ENCODE results near the gene SMG6. TPM values are rescaled to one million over a fixed set of nuclear protein-coding genes. Genes with fewer than 3 reads are reported as not detected.

The SMG6 gene
- polyA plus RNA-seq, 1 of the 3 experiments (the other 2 are of a cell fraction), result 15.7 TPM

DNA sequence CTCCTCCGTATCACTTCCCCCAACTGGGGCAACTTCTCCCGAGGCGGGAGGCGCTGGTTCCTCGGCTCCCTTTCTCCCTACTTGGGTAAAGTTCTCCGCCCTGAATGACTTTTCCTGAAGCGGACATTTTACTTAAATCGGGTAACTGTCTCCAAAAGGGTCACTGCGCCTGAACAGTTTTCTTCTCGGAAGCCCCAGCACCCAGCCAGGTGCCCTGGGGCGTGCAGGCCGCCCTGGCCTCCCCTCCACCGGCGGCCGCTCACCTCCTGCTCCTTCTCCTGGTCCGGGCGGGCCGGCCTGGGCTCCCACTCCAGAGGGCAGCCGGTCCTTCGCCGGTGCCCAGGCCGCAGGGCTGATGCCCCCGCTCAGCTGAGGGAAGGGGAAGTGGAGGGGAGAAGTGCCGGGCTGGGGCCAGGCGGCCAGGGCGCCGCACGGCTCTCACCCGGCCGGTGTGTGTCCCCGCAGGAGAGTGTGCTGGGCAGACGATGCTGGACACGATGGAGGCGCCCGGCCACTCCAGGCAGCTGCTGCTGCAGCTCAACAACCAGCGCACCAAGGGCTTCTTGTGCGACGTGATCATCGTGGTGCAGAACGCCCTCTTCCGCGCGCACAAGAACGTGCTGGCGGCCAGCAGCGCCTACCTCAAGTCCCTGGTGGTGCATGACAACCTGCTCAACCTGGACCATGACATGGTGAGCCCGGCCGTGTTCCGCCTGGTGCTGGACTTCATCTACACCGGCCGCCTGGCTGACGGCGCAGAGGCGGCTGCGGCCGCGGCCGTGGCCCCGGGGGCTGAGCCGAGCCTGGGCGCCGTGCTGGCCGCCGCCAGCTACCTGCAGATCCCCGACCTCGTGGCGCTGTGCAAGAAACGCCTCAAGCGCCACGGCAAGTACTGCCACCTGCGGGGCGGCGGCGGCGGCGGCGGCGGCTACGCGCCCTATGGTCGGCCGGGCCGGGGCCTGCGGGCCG is 247.1 kb downstream of the SMG6 start:
- Histone ChIP-seq H3K36me3 (replicated peaks in 1 of 2; ENCODE audit: control insufficient read depth in 1 of 2, insufficient read depth in 2 of 2, low read length in 1 of 2) (peaks cover 0 to 18% of the 10 kb centered on the region in 2 experiments), H3K4me1 (ENCODE audit: control insufficient read depth in 1 of 2, insufficient read depth in 2 of 2, low read depth in 1 of 2, low read length in 1 of 2) (peaks cover 0 to 6% of the 10 kb centered on the region in 2 experiments; a peak in 1 of 4 replicates), H3K4me3 (ENCODE audit: low read depth in 2 of 2, low read length in 1 of 2) (no peak overlapping the region), H3K4me2 (no peak overlapping the region), H3K27ac (ENCODE audit: low read depth in 2 of 2, low read length in 1 of 2) (no peak overlapping the region; a peak in 1 of 4 replicates), H3K9me3 (no peaks in the 10 kb centered on the region), H3K9me2 (no peaks in the 10 kb centered on the region), H3K9ac (no peak overlapping the region), H3K27me3 (ENCODE audit: insufficient read depth) (no peaks in the 10 kb centered on the region), H3K79me2 (ENCODE audit: insufficient read depth) (no peaks in the 10 kb centered on the region), H2AFZ (ENCODE audit: low read depth) (no peak overlapping the region), H3F3A (replicated peaks; ENCODE audit: insufficient read depth) (peaks cover 11% of the 10 kb centered on the region), H4K20me1 (ENCODE audit: insufficient read depth) (peaks cover 5% of the 10 kb centered on the region; the same call in 1 of the 2 replicates)
- TF ChIP-seq FOXJ3 (CRISPR knock-in tag; IDR thresholded peaks at IDR 0.05), result no peak
- no peak for TF ChIP-seq RAD21 (IDR thresholded peaks at IDR 0.05; ENCODE audit: low read length)
- TF ChIP-seq TCF12 (IDR thresholded peaks at IDR 0.05), result no peak
- TF ChIP-seq RXRA (IDR thresholded peaks at IDR 0.05; ENCODE audit: borderline replicate concordance, low read depth), result no peak
- TF ChIP-seq SIN3A (IDR thresholded peaks at IDR 0.05; ENCODE audit: borderline replicate concordance, low read depth, low read length), result no peak
- no peak for TF ChIP-seq EP300 (IDR thresholded peaks at IDR 0.05; ENCODE audit: borderline replicate concordance in 1 of 2, low read depth in 1 of 2, low read length in 1 of 2)
- ChIA-PET CTCF (interaction anchor here (0.6 to 8.0 kb wide), 13 partner anchors 10 to 296 kb away, joined by 3 to 185 read pairs (median 20); no protein-coding TSS in a partner anchor), POLR2A (interaction anchor here (0.9 kb wide), 1 partner anchor 19 kb away, joined by 3 read pairs; no protein-coding TSS in a partner anchor)
- 93% methylated on average over 29 of the region's 85 CpGs for WGBS (ENCODE audit: low lambda C conversion rate)
- no peak for DNase-seq

- Histone ChIP-seq H4K20me1 (ENCODE audit: insufficient read depth) (peaks cover 5% of the 10 kb centered on the region; the same call in 1 of the 2 replicates), H3K4me1 (ENCODE audit: control insufficient read depth in 1 of 2, insufficient read depth in 2 of 2, low read depth in 1 of 2, low read length in 1 of 2) (peaks cover 0 to 6% of the 10 kb centered on the region in 2 experiments; a peak in 1 of 4 replicates), H3K27me3 (ENCODE audit: insufficient read depth) (no peaks in the 10 kb centered on the region), H3K4me3 (ENCODE audit: low read depth in 2 of 2, low read length in 1 of 2) (peak overlapping the region; percentile 57 to 62), H2AFZ (ENCODE audit: low read depth) (peak overlapping the region; percentile 41; the same call in 1 of the 2 replicates), H3K9me3 (no peaks in the 10 kb centered on the region), H3K27ac (ENCODE audit: low read depth in 2 of 2, low read length in 1 of 2) (peak overlapping the region in 1 of 2 experiments; percentile 55; a peak in 1 of 4 replicates), H3K9ac (peak overlapping the region; percentile 57; the same call in 1 of the 2 replicates), H3F3A (replicated peaks; ENCODE audit: insufficient read depth) (peaks cover 12% of the 10 kb centered on the region), H3K36me3 (replicated peaks in 1 of 2; ENCODE audit: control insufficient read depth in 1 of 2, insufficient read depth in 2 of 2, low read length in 1 of 2) (peaks cover 0 to 12% of the 10 kb centered on the region in 2 experiments), H3K79me2 (ENCODE audit: insufficient read depth) (no peaks in the 10 kb centered on the region), H3K9me2 (no peaks in the 10 kb centered on the region), H3K4me2 (peak overlapping the region; percentile 92)
- CTCF ChIA-PET, result interaction anchor here (0.6 to 8.0 kb wide), 51 partner anchors 11 to 315 kb away, joined by 3 to 185 read pairs (median 7); partner anchors contain the start of gene OVCA2
- no peak for DNase-seq
- TF ChIP-seq RAD21 (IDR thresholded peaks at IDR 0.05; ENCODE audit: low read length) (no peak), EZH2phosphoT487 (IDR thresholded peaks at IDR 0.05; ENCODE audit: borderline replicate concordance, low read depth) (no peak), POLR2AphosphoS5 (IDR thresholded peaks at IDR 0.05; ENCODE audit: low read depth, low read length) (0 out of 2 replicates have a peak, but pooled peaks have one; percentile 2)
- WGBS (ENCODE audit: low lambda C conversion rate), result 67% methylated on average over 68 of the region's 113 CpGs
- POLR2A ChIA-PET, result interaction anchor here (0.9 to 1.5 kb wide), 2 partner anchors 20 to 189 kb away, joined by 3 to 9 read pairs; no protein-coding TSS in a partner anchor
Observed at GRCh38 chr17:2055292-2056205, 248.0 kb downstream of the SMG6 start.
